Memory B cell (primary cell): ENCODE measurements around the gene TCAIM.
A peak's percentile ranks its signal among the peaks of the same experiment; 100 is the strongest.

ENCODE experiments used
- ATAC-seq: fragments of 150-1000 bp; cut with Tn5 transposase; 2 replicates; pipeline ENCODE4 v1.10.0; 2021; ENCODE audit warnings: low read depth, mild to moderate bottlenecking, moderate library complexity
- DNase-seq, 2 donors: peaks; one replicate each; pipeline ENCODE4 v3.0.0; 2022; ENCODE audit warnings: low spot score in 2 of 2
- H3K27ac Mint-ChIP-seq: one replicate; pipeline ENCODE4 v1.8.0; 2022; ENCODE audit warnings: mild to moderate bottlenecking, moderate library complexity, mixed read lengths
- H3K27me3 Mint-ChIP-seq: one replicate; pipeline ENCODE4 v1.8.0; 2022; ENCODE audit warnings: mixed read lengths
- H3K36me3 Mint-ChIP-seq: one replicate; pipeline ENCODE4 v1.8.0; 2022; ENCODE audit warnings: mild to moderate bottlenecking, mixed read lengths
- H3K4me1 Mint-ChIP-seq: one replicate; pipeline ENCODE4 v1.8.0; 2022; ENCODE audit warnings: mixed read lengths
- H3K4me3 Mint-ChIP-seq: one replicate; pipeline ENCODE4 v1.8.0; 2022; ENCODE audit warnings: mild to moderate bottlenecking, moderate library complexity, mixed read lengths
- H3K9me3 Mint-ChIP-seq: one replicate; pipeline ENCODE4 v1.8.0; 2022; ENCODE audit warnings: mixed read lengths

Gene TCAIM

GRCh38 chr3:44338010-44338827 is at the start of gene TCAIM:
TSS of gene TCAIM (plus strand) at chr3:44338766. CDS start at chr3:44354783, 16,017 bp downstream.
- Mint-ChIP-seq H3K27me3 (peaks cover 7% of the 10 kb centered on the region), H3K4me3 (peak within 1 kb of the TSS; percentile 98), H3K9me3 (no peaks in the 10 kb centered on the region), H3K27ac (peak within 1 kb of the TSS; percentile 97), H3K36me3 (peaks cover 2% of the 10 kb centered on the region), H3K4me1 (peaks cover 14% of the 10 kb centered on the region)
- ATAC-seq, result peak; percentile 92
- peak; percentile 99 for DNase-seq

- Mint-ChIP-seq H3K9me3 (no peaks in the 10 kb centered on the region), H3K36me3 (no peaks in the 10 kb centered on the region), H3K27me3 (peaks cover 5% of the 10 kb centered on the region), H3K4me3 (no peak overlapping the region), H3K27ac (no peak overlapping the region), H3K4me1 (no peaks in the 10 kb centered on the region)
- ATAC-seq (no peak), DNase-seq (no peak)
These were observed 48.6 kb upstream of the TCAIM start for GRCh38 chr3:44289882-44290462.

- H3K4me1 Mint-ChIP-seq, result no peaks in the 10 kb centered on the region
- no peak overlapping the region for H3K4me3 Mint-ChIP-seq
These were observed 46.3 kb upstream of the TCAIM start for GRCh38 chr3:44292276-44292675.

GRCh38 chr3:44292947-44293346 is 45.6 kb upstream of the TCAIM start:
- Mint-ChIP-seq H3K9me3 (no peaks in the 10 kb centered on the region), H3K4me3 (no peak overlapping the region), H3K27me3 (peaks cover 12% of the 10 kb centered on the region), H3K27ac (no peak overlapping the region), H3K4me1 (no peaks in the 10 kb centered on the region), H3K36me3 (no peaks in the 10 kb centered on the region)
- ATAC-seq (no peak), DNase-seq (no peak)

More at GRCh38 chr3:44292276-44292675, 46.3 kb upstream of the TCAIM start:
- Mint-ChIP-seq H3K36me3 (no peaks in the 10 kb centered on the region), H3K27ac (no peak overlapping the region), H3K27me3 (peaks cover 12% of the 10 kb centered on the region), H3K9me3 (no peaks in the 10 kb centered on the region)
- ATAC-seq, result no peak
- no peak for DNase-seq

- no peak for ATAC-seq
- Mint-ChIP-seq H3K4me3 (no peak overlapping the region), H3K9me3 (no peaks in the 10 kb centered on the region), H3K36me3 (no peaks in the 10 kb centered on the region), H3K27ac (no peak overlapping the region), H3K27me3 (peaks cover 12% of the 10 kb centered on the region), H3K4me1 (no peaks in the 10 kb centered on the region)
- DNase-seq, result no peak
These were observed 41.3 kb upstream of the TCAIM start for GRCh38 chr3:44297255-44297654.

- Mint-ChIP-seq H3K27me3 (no peaks in the 10 kb centered on the region), H3K36me3 (no peaks in the 10 kb centered on the region), H3K9me3 (no peaks in the 10 kb centered on the region), H3K27ac (no peak overlapping the region), H3K4me3 (no peak overlapping the region), H3K4me1 (no peaks in the 10 kb centered on the region)
- DNase-seq (no peak), ATAC-seq (no peak)
These were observed 36.8 kb upstream of the TCAIM start for GRCh38 chr3:44301746-44302145.

GRCh38 chr3:44309500-44309899 is 29.1 kb upstream of the TCAIM start:
- DNase-seq (no peak), ATAC-seq (no peak)
- no peaks in the 10 kb centered on the region for H3K36me3 Mint-ChIP-seq
- H3K4me1 Mint-ChIP-seq, result no peaks in the 10 kb centered on the region
- H3K4me3 Mint-ChIP-seq, result no peak overlapping the region
- no peak overlapping the region for H3K27ac Mint-ChIP-seq
- no peaks in the 10 kb centered on the region for H3K9me3 Mint-ChIP-seq
- H3K27me3 Mint-ChIP-seq, result peaks cover 1% of the 10 kb centered on the region

- no peaks in the 10 kb centered on the region for H3K36me3 Mint-ChIP-seq
- no peak overlapping the region for H3K27ac Mint-ChIP-seq
- DNase-seq, result no peak
These were observed 19.7 kb upstream of the TCAIM start for GRCh38 chr3:44318891-44319311.

GRCh38 chr3:44321335-44321734 is 17.2 kb upstream of the TCAIM start:
- no peaks in the 10 kb centered on the region for H3K36me3 Mint-ChIP-seq

More at GRCh38 chr3:44318891-44319311, 19.7 kb upstream of the TCAIM start:
- no peak overlapping the region for H3K4me3 Mint-ChIP-seq
- peaks cover 2% of the 10 kb centered on the region for H3K27me3 Mint-ChIP-seq
- H3K9me3 Mint-ChIP-seq, result no peaks in the 10 kb centered on the region
- H3K4me1 Mint-ChIP-seq, result no peaks in the 10 kb centered on the region
- ATAC-seq, result no peak

GRCh38 chr3:44323341-44323955 is 15.1 kb upstream of the TCAIM start:
- Mint-ChIP-seq H3K4me3 (no peak overlapping the region), H3K27ac (no peak overlapping the region), H3K9me3 (no peaks in the 10 kb centered on the region), H3K27me3 (no peaks in the 10 kb centered on the region), H3K36me3 (no peaks in the 10 kb centered on the region), H3K4me1 (no peaks in the 10 kb centered on the region)
- DNase-seq (peak; percentile 35 to 44), ATAC-seq (peak; percentile 44)

More at GRCh38 chr3:44321335-44321734, 17.2 kb upstream of the TCAIM start:
- H3K27ac Mint-ChIP-seq, result no peak overlapping the region
- ATAC-seq (no peak), DNase-seq (no peak)
- no peaks in the 10 kb centered on the region for H3K4me1 Mint-ChIP-seq
- no peaks in the 10 kb centered on the region for H3K9me3 Mint-ChIP-seq
- no peak overlapping the region for H3K4me3 Mint-ChIP-seq
- peaks cover 2% of the 10 kb centered on the region for H3K27me3 Mint-ChIP-seq

- ATAC-seq (no peak), DNase-seq (no peak)
- H3K9me3 Mint-ChIP-seq, result no peaks in the 10 kb centered on the region
- no peak overlapping the region for H3K4me3 Mint-ChIP-seq
- no peak overlapping the region for H3K27ac Mint-ChIP-seq
- no peaks in the 10 kb centered on the region for H3K4me1 Mint-ChIP-seq
- no peaks in the 10 kb centered on the region for H3K27me3 Mint-ChIP-seq
- no peaks in the 10 kb centered on the region for H3K36me3 Mint-ChIP-seq
These were observed 14.0 kb upstream of the TCAIM start for GRCh38 chr3:44324584-44324983.

- Mint-ChIP-seq H3K27me3 (no peaks in the 10 kb centered on the region), H3K4me3 (no peak overlapping the region), H3K36me3 (no peaks in the 10 kb centered on the region), H3K4me1 (no peaks in the 10 kb centered on the region), H3K27ac (no peak overlapping the region), H3K9me3 (no peaks in the 10 kb centered on the region)
- DNase-seq (no peak), ATAC-seq (no peak)
These were observed 12.5 kb upstream of the TCAIM start for GRCh38 chr3:44326019-44326418.

- Mint-ChIP-seq H3K27ac (no peak overlapping the region), H3K4me1 (no peaks in the 10 kb centered on the region), H3K9me3 (no peaks in the 10 kb centered on the region), H3K4me3 (no peak overlapping the region), H3K27me3 (no peaks in the 10 kb centered on the region), H3K36me3 (no peaks in the 10 kb centered on the region)
- no peak for DNase-seq
- no peak for ATAC-seq
These were observed 12.1 kb upstream of the TCAIM start for GRCh38 chr3:44326515-44326914.

- no peaks in the 10 kb centered on the region for H3K4me1 Mint-ChIP-seq
- H3K36me3 Mint-ChIP-seq, result no peaks in the 10 kb centered on the region
- no peaks in the 10 kb centered on the region for H3K9me3 Mint-ChIP-seq
- H3K27me3 Mint-ChIP-seq, result peaks cover 8% of the 10 kb centered on the region
- ATAC-seq (no peak), DNase-seq (no peak)
- no peak overlapping the region for H3K4me3 Mint-ChIP-seq
- H3K27ac Mint-ChIP-seq, result no peak overlapping the region
These were observed 8.6 kb upstream of the TCAIM start for GRCh38 chr3:44329946-44330345.
